Nephron (organoid): ENCODE data around the gene SLC48A1.

Experiments
- H3K27ac Mint-ChIP-seq, 3 experiments: 2 replicates each; pipeline ENCODE4 v1.8.0; 2020; ENCODE audit warnings: mixed read lengths in 3 of 3, mild to moderate bottlenecking in 2 of 3, moderate library complexity in 1 of 3
- H3K27me3 Mint-ChIP-seq: 2 replicates; pipeline ENCODE4 v1.8.0; 2021; ENCODE audit warnings: low read depth, mild to moderate bottlenecking, moderate library complexity, mixed read lengths
- H3K36me3 Mint-ChIP-seq: 2 replicates; pipeline ENCODE4 v1.8.0; 2020; ENCODE audit warnings: low read depth, mixed read lengths
- H3K4me1 Mint-ChIP-seq: 2 replicates; pipeline ENCODE4 v1.8.0; 2020; ENCODE audit warnings: mixed read lengths
- H3K4me3 Mint-ChIP-seq, 3 experiments: 2 replicates each; pipeline ENCODE4 v1.8.0; 2020; ENCODE audit warnings: mild to moderate bottlenecking in 3 of 3, mixed read lengths in 3 of 3, moderate library complexity in 2 of 3
- H3K9me3 Mint-ChIP-seq: 2 replicates; pipeline ENCODE4 v1.8.0; 2020; ENCODE audit warnings: mixed read lengths
- CTCF ChIP-seq, 3 experiments: fragments of 200-600 bp; sonication (generic); IDR thresholded peaks; one replicate each; pipeline ENCODE4 v1.5.0; 2021; ENCODE audit warnings: antibody characterized with exemption in 3 of 3; ENCODE audit not compliant: unreplicated experiment in 3 of 3

SLC48A1 gene

GRCh38 chr12:47774663-47775062 is 1.6 kb downstream of the SLC48A1 start:
- peak overlapping the region; percentile 93 to 97 (median 95) for H3K4me3 Mint-ChIP-seq
- no peaks in the 10 kb centered on the region for H3K9me3 Mint-ChIP-seq
- peaks cover 29% of the 10 kb centered on the region for H3K4me1 Mint-ChIP-seq
- peak overlapping the region; percentile 67 to 89 (median 86) for H3K27ac Mint-ChIP-seq
- no peaks in the 10 kb centered on the region for H3K36me3 Mint-ChIP-seq
- no peak for TF ChIP-seq CTCF (IDR thresholded peaks at IDR 0.05; ENCODE audit: unreplicated experiment in 3 of 3)
- H3K27me3 Mint-ChIP-seq = peaks cover 12% of the 10 kb centered on the region

- Mint-ChIP-seq H3K9me3 (no peaks in the 10 kb centered on the region), H3K4me3 (peak overlapping the region; percentile 93 to 97 (median 95)), H3K4me1 (peaks cover 29% of the 10 kb centered on the region), H3K27me3 (peaks cover 12% of the 10 kb centered on the region), H3K27ac (peak overlapping the region; percentile 67 to 89 (median 86)), H3K36me3 (no peaks in the 10 kb centered on the region)
- TF ChIP-seq CTCF (IDR thresholded peaks at IDR 0.05; ENCODE audit: unreplicated experiment in 3 of 3) = no peak
Observed at GRCh38 chr12:47775100-47775911, 2.3 kb downstream of the SLC48A1 start.

- Mint-ChIP-seq H3K4me1 (peaks cover 29% of the 10 kb centered on the region), H3K36me3 (peaks cover 5% of the 10 kb centered on the region), H3K27ac (peak overlapping the region in 2 of 3 experiments; percentile 34 to 65), H3K4me3 (peak overlapping the region; percentile 47 to 70 (median 68)), H3K9me3 (no peaks in the 10 kb centered on the region), H3K27me3 (peaks cover 12% of the 10 kb centered on the region)
- no peak for TF ChIP-seq CTCF (IDR thresholded peaks at IDR 0.05; ENCODE audit: unreplicated experiment in 3 of 3)
Observed at GRCh38 chr12:47776471-47777143, 3.6 kb downstream of the SLC48A1 start.

- no peaks in the 10 kb centered on the region for H3K9me3 Mint-ChIP-seq
- peaks cover 28% of the 10 kb centered on the region for H3K4me1 Mint-ChIP-seq
- no peak overlapping the region for H3K4me3 Mint-ChIP-seq
- peaks cover 12% of the 10 kb centered on the region for H3K27me3 Mint-ChIP-seq
- TF ChIP-seq CTCF (IDR thresholded peaks at IDR 0.05; ENCODE audit: unreplicated experiment in 3 of 3) = no peak
- no peak overlapping the region for H3K27ac Mint-ChIP-seq
- peaks cover 5% of the 10 kb centered on the region for H3K36me3 Mint-ChIP-seq
Observed at GRCh38 chr12:47777151-47777550, 4.1 kb downstream of the SLC48A1 start.

- H3K4me1 Mint-ChIP-seq = peaks cover 23% of the 10 kb centered on the region
- H3K27ac Mint-ChIP-seq = no peak overlapping the region
Observed at GRCh38 chr12:47777741-47778558, 4.9 kb downstream of the SLC48A1 start.

More at GRCh38 chr12:47777741-47778558, 4.9 kb downstream of the SLC48A1 start:
- Mint-ChIP-seq H3K36me3 (peaks cover 10% of the 10 kb centered on the region), H3K4me3 (peak overlapping the region; percentile 4 to 50 (median 48)), H3K27me3 (peaks cover 12% of the 10 kb centered on the region), H3K9me3 (no peaks in the 10 kb centered on the region)
- no peak for TF ChIP-seq CTCF (IDR thresholded peaks at IDR 0.05; ENCODE audit: unreplicated experiment in 3 of 3)
